HG02970 (cell line): ENCODE measurements around the gene FRMD6.
"Not testable (repeated sequence)": the region's sequence is repeated elsewhere in the genome, so short reads cannot be mapped to it uniquely, and the experiment has no call there.

Source experiments
- ATAC-seq: cut with Tn5 transposase; IDR thresholded peaks from one replicate; pipeline ENCODE4 v1.9.1; 2021; ENCODE audit warnings: mild to moderate bottlenecking, moderate library complexity, moderate number of reproducible peaks; ENCODE audit not compliant: unreplicated experiment, low FRiP score

Gene FRMD6

GRCh38 chr14:51716610-51717009 lies 64.9 kb downstream of the FRMD6 start:
- ATAC-seq: no peak

- ATAC-seq: no peak
Observed at GRCh38 chr14:51717766-51718165, 66.1 kb downstream of the FRMD6 start.

GRCh38 chr14:51719955-51720354 lies 68.2 kb downstream of the FRMD6 start:
- no peak for ATAC-seq

GRCh38 chr14:51723990-51724389 lies 72.3 kb downstream of the FRMD6 start:
- no peak for ATAC-seq

GRCh38 chr14:51724650-51725049 lies 72.9 kb downstream of the FRMD6 start:
- no peak for ATAC-seq

- no peak for ATAC-seq
Observed at GRCh38 chr14:51725061-51725460, 73.4 kb downstream of the FRMD6 start.

- no peak for ATAC-seq
Observed at GRCh38 chr14:51726166-51726899, 74.6 kb downstream of the FRMD6 start.

GRCh38 chr14:51727526-51727925 lies 75.8 kb downstream of the FRMD6 start:
- no peak for ATAC-seq

- no peak for ATAC-seq
Observed at GRCh38 chr14:51730098-51730497, 78.4 kb downstream of the FRMD6 start.

- ATAC-seq: no peak
Observed at GRCh38 chr14:51730684-51731083, 79.0 kb downstream of the FRMD6 start.

- no peak for ATAC-seq
Observed at GRCh38 chr14:51732494-51733112, 80.9 kb downstream of the FRMD6 start.

GRCh38 chr14:51733147-51733546 lies 81.4 kb downstream of the FRMD6 start:
- no peak for ATAC-seq

- ATAC-seq: no peak
Observed at GRCh38 chr14:51735851-51736250, 84.1 kb downstream of the FRMD6 start.

GRCh38 chr14:51738754-51739153 lies 87.0 kb downstream of the FRMD6 start:
- ATAC-seq: no peak

- no peak for ATAC-seq
Observed at GRCh38 chr14:51743588-51744000, 91.9 kb downstream of the FRMD6 start.

- no peak for ATAC-seq
Observed at GRCh38 chr14:51744372-51745130, 92.8 kb downstream of the FRMD6 start.

- ATAC-seq: not testable (repeated sequence)
Observed at GRCh38 chr14:51746823-51747222, 95.1 kb downstream of the FRMD6 start.

- no peak for ATAC-seq
Observed at GRCh38 chr14:51750542-51750941, 98.8 kb downstream of the FRMD6 start.

- ATAC-seq: not testable (repeated sequence)
Observed at GRCh38 chr14:51751611-51752345, 100.1 kb downstream of the FRMD6 start.

GRCh38 chr14:51757756-51758155 lies 106.0 kb downstream of the FRMD6 start:
- not testable (repeated sequence) for ATAC-seq

GRCh38 chr14:51759950-51760349 lies 108.2 kb downstream of the FRMD6 start:
- no peak for ATAC-seq
